WI38 (cell line): ENCODE measurements around the gene TBXA2R.

Source experiments
- H3K4me3 ChIP-seq: 2 replicates; pipeline ENCODE4 v1.5.1; 2011; ENCODE audit warnings: low read depth, mild to moderate bottlenecking, control low read depth, low read length
- CTCF ChIP-seq: IDR thresholded peaks from 2 replicates; pipeline ENCODE4 v1.5.1; 2012; ENCODE audit warnings: low read depth, mild to moderate bottlenecking, control low read depth, low read length

Gene TBXA2R

GRCh38 chr19:3644351-3645066, 37.8 kb upstream of the TBXA2R start:
- no peak overlapping the region for H3K4me3 ChIP-seq
- TF ChIP-seq CTCF, result no peak

- TF ChIP-seq CTCF, result no peak
- H3K4me3 ChIP-seq, result no peak overlapping the region
These were observed 37.1 kb upstream of the TBXA2R start for GRCh38 chr19:3643674-3644313.

GRCh38 chr19:3642987-3643673, 36.5 kb upstream of the TBXA2R start:
- no peak overlapping the region for H3K4me3 ChIP-seq

GRCh38 chr19:3642296-3642695, 35.6 kb upstream of the TBXA2R start:
- H3K4me3 ChIP-seq, result no peak overlapping the region
- no peak for TF ChIP-seq CTCF

More at GRCh38 chr19:3642987-3643673, 36.5 kb upstream of the TBXA2R start:
- no peak for TF ChIP-seq CTCF

- TF ChIP-seq CTCF, result no peak
- H3K4me3 ChIP-seq, result no peak overlapping the region
These were observed 35.0 kb upstream of the TBXA2R start for GRCh38 chr19:3641515-3642269.

GRCh38 chr19:3639479-3639878, 32.8 kb upstream of the TBXA2R start:
- TF ChIP-seq CTCF, result no peak
- H3K4me3 ChIP-seq, result no peak overlapping the region
